ENCODE measurements around the gene KCNJ16. TPM values are rescaled to one million over a fixed set of nuclear protein-coding genes. Genes with fewer than 3 reads are reported as not detected.

The KCNJ16 gene
- total RNA-seq, 1 experiment from 2014 or later: not detected

DNA sequence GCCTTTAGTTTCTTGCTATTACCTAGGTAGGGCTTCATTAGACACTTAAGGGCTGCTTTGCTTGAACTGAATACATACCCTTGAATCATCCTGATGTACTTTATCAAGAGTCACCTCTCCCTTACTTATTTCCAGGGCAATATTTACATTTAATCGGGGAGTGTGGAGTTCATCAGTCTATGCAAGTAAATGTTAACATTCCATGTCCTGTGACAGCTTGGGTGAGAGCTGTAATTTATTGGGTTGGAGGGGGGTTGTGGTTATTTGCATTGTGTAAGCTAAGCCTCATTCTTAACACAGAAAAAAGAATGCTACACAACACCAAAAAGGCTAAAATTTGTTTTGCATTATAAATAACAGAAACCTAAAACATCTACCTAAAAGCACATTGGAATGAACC is 16.7 kb downstream of the KCNJ16 start:
- ChIA-PET CTCF (no interaction called here), POLR2A (ENCODE audit: unreplicated experiment) (no interaction called here)
- no peaks in the 10 kb centered on the region for H3K79me2 ChIP-seq (ENCODE audit: low read length)
- H3K9ac ChIP-seq (ENCODE audit: low read length): no peak overlapping the region
- no peaks in the 10 kb centered on the region for H3K27me3 ChIP-seq (ENCODE audit: low read length)
- BruUV-seq (replicated peaks): no TSS peak
- peaks cover 22% of the 10 kb centered on the region for H3K4me1 ChIP-seq (ENCODE audit: insufficient read depth, low read length)
- no peak overlapping the region for H2AFZ ChIP-seq (ENCODE audit: low read length)
- DNase-seq: peak; percentile 37
- H3K27ac ChIP-seq (ENCODE audit: low read length): no peak overlapping the region
- intact Hi-C loops (cut with micrococcal nuclease): loop anchor here (2.0 to 5.0 kb wide), 3 partner anchors 77 to 485 kb away; partner anchors contain the start of gene KCNJ2
- H3K4me2 ChIP-seq (ENCODE audit: low read length): peak overlapping the region; percentile 18; the same call in 1 of the 2 replicates
- no peak for TF ChIP-seq EZH2 (IDR thresholded peaks at IDR 0.05; ENCODE audit: low read length, unreplicated experiment)
- TF ChIP-seq EZH2phosphoT487 (IDR thresholded peaks at IDR 0.05; ENCODE audit: borderline replicate concordance, low read length): no peak
- TF ChIP-seq CTCF (conservative IDR thresholded peaks at IDR 0.05; ENCODE audit: low read depth, low read length): no peak
- no peaks in the 10 kb centered on the region for H4K20me1 ChIP-seq (ENCODE audit: low read length)
- peak; percentile 73 for ATAC-seq
- no peak overlapping the region for H3K4me3 ChIP-seq (ENCODE audit: low read length)
- no peaks in the 10 kb centered on the region for H3K36me3 ChIP-seq (ENCODE audit: low read depth, low read length)
- H3K9me3 ChIP-seq (ENCODE audit: low read length): no peaks in the 10 kb centered on the region
- no peaks in the 10 kb centered on the region for H3F3A ChIP-seq (ENCODE audit: low read length, unreplicated experiment)
- H3K9me2 ChIP-seq (replicated peaks; ENCODE audit: low read length): no peaks in the 10 kb centered on the region

GRCh38 chr17:70093163-70093562 is 18.1 kb downstream of the KCNJ16 start:
- POLR2A ChIA-PET (ENCODE audit: unreplicated experiment): no interaction called here
- BruUV-seq (replicated peaks): no TSS peak

More at GRCh38 chr17:70093163-70093562, 18.1 kb downstream of the KCNJ16 start:
- no peak overlapping the region for H3K4me3 ChIP-seq (ENCODE audit: low read length)
- DNase-seq (no peak), ATAC-seq (no peak)
- intact Hi-C loops (cut with micrococcal nuclease): loop anchor here (5.0 kb wide), 1 partner anchor 331 kb away; no protein-coding TSS in a partner anchor
- H3F3A ChIP-seq (ENCODE audit: low read length, unreplicated experiment): no peaks in the 10 kb centered on the region
- no peak overlapping the region for H3K27ac ChIP-seq (ENCODE audit: low read length)
- H3K27me3 ChIP-seq (ENCODE audit: low read length): no peaks in the 10 kb centered on the region
- H3K4me1 ChIP-seq (ENCODE audit: insufficient read depth, low read length): peaks cover 22% of the 10 kb centered on the region
- CTCF ChIA-PET: no interaction called here
- H3K9me3 ChIP-seq (ENCODE audit: low read length): no peaks in the 10 kb centered on the region
- no peak overlapping the region for H3K9ac ChIP-seq (ENCODE audit: low read length)
- no peaks in the 10 kb centered on the region for H3K9me2 ChIP-seq (replicated peaks; ENCODE audit: low read length)
- TF ChIP-seq EZH2 (IDR thresholded peaks at IDR 0.05; ENCODE audit: low read length, unreplicated experiment) (no peak), CTCF (conservative IDR thresholded peaks at IDR 0.05; ENCODE audit: low read depth, low read length) (no peak), EZH2phosphoT487 (IDR thresholded peaks at IDR 0.05; ENCODE audit: borderline replicate concordance, low read length) (no peak)
- no peaks in the 10 kb centered on the region for H3K79me2 ChIP-seq (ENCODE audit: low read length)
- no peaks in the 10 kb centered on the region for H4K20me1 ChIP-seq (ENCODE audit: low read length)
- no peak overlapping the region for H3K4me2 ChIP-seq (ENCODE audit: low read length)
- H3K36me3 ChIP-seq (ENCODE audit: low read depth, low read length): no peaks in the 10 kb centered on the region
- H2AFZ ChIP-seq (ENCODE audit: low read length): no peak overlapping the region
